Endothelial cell of umbilical vein (primary cell): ENCODE results near the gene OR52B2. TPM values are rescaled to one million over a fixed set of nuclear protein-coding genes. Genes with fewer than 3 reads are reported as not detected.

Source experiments
- BruUV-seq: library from RNA; stranded (reverse); fragments of 400-500 nt; replicated peaks from 2 replicates; lab custom pipeline; 2021; lab: Mats Ljungman, UMichigan
- CTCF ChIA-PET: fragments of 300-600, 350-600 bp; sonication (Branson Sonifier 250); formaldehyde crosslinking; loops from one replicate; lab custom pipeline; 2021; ENCODE audit warnings: antibody characterized with exemption, inconsistent platforms; lab: Charles Lee
- POLR2A ChIA-PET: fragments of 300-600, 350-600 bp; sonication (Branson Sonifier 250); formaldehyde crosslinking; loops from one replicate; lab custom pipeline; 2021; ENCODE audit warnings: antibody characterized with exemption, inconsistent platforms; lab: Charles Lee
- DNase-seq: peaks from one replicate; pipeline ENCODE4 v3.0.0-alpha.2; 2011; ENCODE audit warnings: low read depth, low spot score
- FAIRE-seq: peaks from 2 replicates; lab custom pipeline; 2011; peaks lifted over from hg19 to GRCh38; lab: Jason Lieb, UNC
- H2AFZ ChIP-seq: 2 replicates; pipeline ENCODE4 v1.6.0; 2012; ENCODE audit warnings: low read depth, low read length, control low read depth, inconsistent platforms
- H3K27ac ChIP-seq: 2 replicates; pipeline ENCODE4 v1.5.1; 2011; ENCODE audit warnings: low read depth, mild to moderate bottlenecking, control low read depth, low read length, moderate library complexity; ENCODE audit not compliant: insufficient read depth
- H3K27me3 ChIP-seq, 2 experiments: 2 replicates each; pipeline versions ENCODE4 v1.6.0 to v1.6.1; 2011; ENCODE audit warnings: low read length in 2 of 2, mixed read lengths in 1 of 2; ENCODE audit not compliant: control insufficient read depth in 2 of 2, insufficient read depth in 2 of 2
- H3K36me3 ChIP-seq, 2 experiments: 2 replicates in 1 of 2; 3 replicates in 1 of 2; pipeline ENCODE4 v1.5.1; 2011; ENCODE audit warnings: low read length in 2 of 2, mild to moderate bottlenecking in 1 of 2, moderate library complexity in 1 of 2; ENCODE audit not compliant: control insufficient read depth in 2 of 2, insufficient read depth in 2 of 2; ENCODE audit errors: extremely low read depth in 1 of 2
- H3K4me1 ChIP-seq: 3 replicates; pipeline ENCODE4 v1.5.1; 2011; ENCODE audit warnings: mild to moderate bottlenecking, low read length; ENCODE audit not compliant: control insufficient read depth, insufficient read depth; ENCODE audit errors: extremely low read depth
- H3K4me2 ChIP-seq: 2 replicates; pipeline ENCODE4 v1.6.1; 2011; ENCODE audit warnings: low read length, control low read depth, mixed read lengths; ENCODE audit not compliant: insufficient read depth
- H3K4me3 ChIP-seq, 3 experiments: fragments of 200-600 bp in 1 of 3; sonication (generic), shearing (Covaris generic) in 1 of 3; replicated peaks in 1 of 3; 2 replicates each; pipeline ENCODE4 v1.5.1; 2011 to 2016; ENCODE audit warnings: control low read depth in 3 of 3, low read length in 3 of 3, mild to moderate bottlenecking in 2 of 3, inconsistent platforms in 1 of 3, low read depth in 1 of 3, moderate library complexity in 1 of 3; ENCODE audit not compliant: insufficient read depth in 1 of 3
- H3K79me2 ChIP-seq: 2 replicates; pipeline ENCODE4 v1.6.0; 2012; ENCODE audit warnings: low read length, inconsistent platforms; ENCODE audit not compliant: control insufficient read depth, insufficient read depth
- H3K9ac ChIP-seq: replicated peaks from 2 replicates; pipeline ENCODE3; 2011; ENCODE audit warnings: low read length, control low read depth; ENCODE audit not compliant: insufficient read depth; ENCODE audit errors: extremely low read depth
- H3K9me1 ChIP-seq: replicated peaks from 3 replicates; pipeline ENCODE4 v1.6.0; 2011; ENCODE audit warnings: mild to moderate bottlenecking, low read length; ENCODE audit not compliant: control insufficient read depth, insufficient read depth; ENCODE audit errors: extremely low read depth
- H3K9me3 ChIP-seq: replicated peaks from 2 replicates; pipeline ENCODE4 v1.5.1; 2012; ENCODE audit warnings: low read length, inconsistent platforms; ENCODE audit not compliant: control insufficient read depth, insufficient read depth
- H4K20me1 ChIP-seq: replicated peaks from 2 replicates; pipeline ENCODE3; 2011; ENCODE audit warnings: mild to moderate bottlenecking, low read length; ENCODE audit not compliant: control insufficient read depth, insufficient read depth; ENCODE audit errors: extremely low read depth
- GATA2 ChIP-seq: IDR thresholded peaks from 2 replicates; pipeline ENCODE4 v1.7.0; 2011; ENCODE audit warnings: low read depth, mild to moderate bottlenecking, moderate library complexity, mixed read lengths, low read length; ENCODE audit not compliant: insufficient read length, insufficient read depth
- POLR2AphosphoS5 ChIP-seq: IDR thresholded peaks from 2 replicates; pipeline ENCODE4 v1.6.1; 2012; ENCODE audit warnings: low read depth, mild to moderate bottlenecking, control low read depth, low read length, moderate library complexity; ENCODE audit not compliant: insufficient read depth
- dilution Hi-C: fragments of 300-500 bp; cut with MboI; formaldehyde crosslinking; loops from one replicate; pipeline ENCODE4 v1.15.0; 2019; ENCODE audit warnings: low sequenced_read_pairs; ENCODE audit not compliant: extremely low pct_ligation_motif_present
- intact Hi-C: fragments of 100-400 bp; cut with micrococcal nuclease; formaldehyde crosslinking; loops from one replicate; pipeline ENCODE4 v1.10.0; 2022
- polyA plus RNA-seq, 4 experiments: library from polyadenylated mRNA; depleted of rRNA in 3 of 4; stranded (reverse) in 3 of 4; unstranded in 1 of 4; fragments of >200 nt; gene quantifications; 2 replicates each; pipeline versions ENCODE4 v1.2.1 to v1.2.3, GENCODE V29; 2011 to 2012; ENCODE audit warnings: missing spikeins in 1 of 4
- total RNA-seq: library from RNA; stranded (reverse); gene quantifications from 2 replicates; pipeline ENCODE4 v1.2.3, GENCODE V29; 2021
- TF ChIP-seq, protein P1 (sequence below): IDR thresholded peaks from 2 replicates; pipeline ENCODE4 v1.6.1; 2011; ENCODE audit not compliant: insufficient read depth, insufficient read length

OR52B2 gene
- total and polyA plus RNA-seq, 2 donors (not counting 3 experiments of a cell fraction or from before 2014, with no cell fraction given), result not detected

DNA sequence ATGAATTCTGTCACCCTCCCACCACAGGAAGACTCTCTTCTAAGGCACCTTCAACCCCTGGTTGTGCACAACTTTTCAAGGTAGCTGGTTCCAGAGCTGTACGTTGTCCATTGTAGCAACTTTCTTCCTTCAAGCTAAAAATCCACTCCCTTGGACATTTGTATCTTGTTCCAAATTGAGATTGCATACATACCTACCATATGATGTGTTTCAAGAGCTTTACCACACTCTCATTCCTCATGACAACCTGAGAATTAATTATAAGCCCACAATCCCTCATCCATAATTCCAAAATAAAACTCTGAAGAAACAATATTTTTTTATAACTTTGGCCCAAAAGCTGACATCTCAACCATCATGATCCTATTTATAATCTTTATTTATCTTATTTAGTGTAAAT, 31.9 kb upstream of the OR52B2 start:
- H3K4me3 ChIP-seq, result no peak overlapping the region
- no peak for TF ChIP-seq POLR2AphosphoS5
- TF ChIP-seq, protein P1, sequence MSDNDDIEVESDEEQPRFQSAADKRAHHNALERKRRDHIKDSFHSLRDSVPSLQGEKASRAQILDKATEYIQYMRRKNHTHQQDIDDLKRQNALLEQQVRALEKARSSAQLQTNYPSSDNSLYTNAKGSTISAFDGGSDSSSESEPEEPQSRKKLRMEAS, result no peak
- H3K9me3 ChIP-seq, result no peaks in the 10 kb centered on the region
- no peak for FAIRE-seq
- no TSS peak for BruUV-seq
- H3K4me1 ChIP-seq, result no peaks in the 10 kb centered on the region
- H3K9me1 ChIP-seq, result no peaks in the 10 kb centered on the region
- H3K9ac ChIP-seq, result no peak overlapping the region
- no peak for DNase-seq
- CTCF ChIA-PET, result interaction anchor here (1.2 kb wide), 1 partner anchor 14 kb away, joined by 4 read pairs; no protein-coding TSS in a partner anchor
- no peaks in the 10 kb centered on the region for H3K27me3 ChIP-seq
- H3K36me3 ChIP-seq, result no peaks in the 10 kb centered on the region
- H4K20me1 ChIP-seq, result no peaks in the 10 kb centered on the region
- H3K27ac ChIP-seq, result no peak overlapping the region
- H2AFZ ChIP-seq, result no peak overlapping the region
- POLR2A ChIA-PET, result no interaction called here
- dilution Hi-C loops (no loop called here), intact Hi-C loops (no loop called here)
- H3K79me2 ChIP-seq, result no peaks in the 10 kb centered on the region
- no peak overlapping the region for H3K4me2 ChIP-seq

DNA sequence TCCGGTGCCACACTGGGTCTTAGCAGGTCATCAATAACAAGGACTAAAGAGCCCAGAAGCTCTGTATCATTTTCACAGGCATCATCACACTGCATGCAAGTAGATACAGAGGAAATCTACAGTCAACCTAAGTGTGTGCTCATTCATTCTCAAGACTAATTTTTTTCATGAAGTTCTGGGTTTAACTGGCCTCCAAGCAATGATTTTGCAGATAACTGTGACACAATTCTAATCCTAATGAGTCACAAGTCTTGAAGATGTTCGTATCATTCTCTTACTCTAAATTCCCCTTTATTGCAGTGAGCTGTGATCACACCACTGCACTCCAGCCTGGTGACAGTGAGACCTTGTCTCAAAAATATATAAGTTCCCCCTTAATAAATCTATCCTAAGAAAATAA, 31.4 kb upstream of the OR52B2 start:
- dilution Hi-C loops (no loop called here), intact Hi-C loops (no loop called here)
- no peak for DNase-seq

More for the DNA sequence above, 31.4 kb upstream of the OR52B2 start:
- BruUV-seq, result no TSS peak
- TF ChIP-seq GATA2, result no peak
- no peak for TF ChIP-seq POLR2AphosphoS5
- H3K36me3 ChIP-seq, result no peaks in the 10 kb centered on the region
- CTCF ChIA-PET, result interaction anchor here (1.2 to 1.6 kb wide), 2 partner anchors 14 to 161 kb away, joined by 4 to 5 read pairs; no protein-coding TSS in a partner anchor
- H2AFZ ChIP-seq, result no peak overlapping the region
- no peak overlapping the region for H3K9ac ChIP-seq
- H3K4me1 ChIP-seq, result no peaks in the 10 kb centered on the region
- H3K79me2 ChIP-seq, result no peaks in the 10 kb centered on the region
- H3K4me2 ChIP-seq, result no peak overlapping the region
- POLR2A ChIA-PET, result no interaction called here
- no peaks in the 10 kb centered on the region for H3K9me3 ChIP-seq
- H3K9me1 ChIP-seq, result no peaks in the 10 kb centered on the region
- FAIRE-seq, result no peak
- H3K4me3 ChIP-seq, result no peak overlapping the region
- no peaks in the 10 kb centered on the region for H4K20me1 ChIP-seq
- no peak overlapping the region for H3K27ac ChIP-seq
- no peaks in the 10 kb centered on the region for H3K27me3 ChIP-seq
